GM23248 (cell line): ENCODE measurements around the gene CPNE5. TPM values are rescaled to one million over a fixed set of nuclear protein-coding genes. Genes with fewer than 3 reads are reported as not detected.

Experiments
- DNase-seq: peaks from one replicate; pipeline ENCODE4 v3.0.0-alpha.2; 2015
- H2AFZ ChIP-seq: fragments of 200-600 bp; sonication (generic); 2 replicates; pipeline ENCODE4 v1.6.1; 2016; ENCODE audit warnings: antibody characterized with exemption
- H3F3A ChIP-seq: fragments of 200-600 bp; sonication (generic); 2 replicates; pipeline ENCODE4 v1.6.1; 2016; ENCODE audit warnings: mild to moderate bottlenecking, antibody characterized with exemption, mixed run types; ENCODE audit not compliant: insufficient read depth
- H3K27ac ChIP-seq: fragments of 200-600 bp; sonication (generic); 2 replicates; pipeline ENCODE4 v1.5.1; 2016; ENCODE audit warnings: mild to moderate bottlenecking
- H3K27me3 ChIP-seq: fragments of 200-600 bp; sonication (generic); replicated peaks from 2 replicates; pipeline ENCODE4 v1.6.1; 2016; ENCODE audit warnings: mild to moderate bottlenecking; ENCODE audit not compliant: insufficient read depth
- H3K36me3 ChIP-seq: fragments of 200-600 bp; sonication (generic); 2 replicates; pipeline ENCODE4 v1.6.1; 2016; ENCODE audit warnings: low read depth, mild to moderate bottlenecking
- H3K4me1 ChIP-seq: fragments of 200-600 bp; sonication (generic); 2 replicates; pipeline ENCODE4 v1.6.1; 2016; ENCODE audit warnings: mild to moderate bottlenecking; ENCODE audit not compliant: insufficient read depth
- H3K4me2 ChIP-seq: fragments of 200-600 bp; sonication (generic); one replicate; pipeline ENCODE4 v1.6.1; 2016; ENCODE audit warnings: mild to moderate bottlenecking; ENCODE audit not compliant: unreplicated experiment
- H3K4me3 ChIP-seq: fragments of 200-600 bp; sonication (generic); 2 replicates; pipeline ENCODE4 v1.5.1; 2016; ENCODE audit warnings: mild to moderate bottlenecking
- H3K79me2 ChIP-seq: fragments of 200-600 bp; sonication (generic); 2 replicates; pipeline ENCODE4 v1.6.1; 2016; ENCODE audit warnings: mild to moderate bottlenecking; ENCODE audit not compliant: insufficient read depth
- H3K9ac ChIP-seq: fragments of 200-600 bp; sonication (generic); 2 replicates; pipeline ENCODE4 v1.6.1; 2016; ENCODE audit warnings: mild to moderate bottlenecking
- H3K9me2 ChIP-seq: fragments of 200-600 bp; sonication (generic); 2 replicates; pipeline ENCODE4 v1.6.1; 2016; ENCODE audit warnings: mixed run types, mild to moderate bottlenecking, moderate library complexity; ENCODE audit not compliant: insufficient read depth
- H3K9me3 ChIP-seq: fragments of 200-600 bp; sonication (generic); one replicate; pipeline ENCODE4 v1.6.1; 2017; ENCODE audit warnings: low read depth
- H4K20me1 ChIP-seq: fragments of 200-600 bp; sonication (generic); 2 replicates; pipeline ENCODE4 v1.6.0; 2016; ENCODE audit not compliant: insufficient read depth
- EZH2 ChIP-seq: fragments of 200-600 bp; sonication (generic); IDR thresholded peaks from 2 replicates; pipeline ENCODE4 v1.6.1; 2018; ENCODE audit warnings: antibody characterized with exemption, mild to moderate bottlenecking; ENCODE audit not compliant: insufficient read depth, poor library complexity, severe bottlenecking
- EZH2phosphoT487 ChIP-seq: fragments of 200-600 bp; sonication (generic); IDR thresholded peaks from 2 replicates; pipeline ENCODE4 v1.6.1; 2018; ENCODE audit warnings: antibody characterized with exemption, moderate library complexity, mild to moderate bottlenecking, low read depth; ENCODE audit not compliant: insufficient read depth
- WGBS, 2 experiments: methylation state at CpG; one replicate each; pipeline ENCODE4 v1.1.6; 2015 to 2017; ENCODE audit warnings: low lambda C conversion rate in 2 of 2, low coverage in 1 of 2; ENCODE audit errors: missing lambda C conversion rate in 2 of 2; 5-methylcytosine and 5-hydroxymethylcytosine counted together
- in situ Hi-C: fragments of 300-500 bp; cut with MboI; formaldehyde crosslinking; loops from 2 replicates; pipeline ENCODE4 v1.15.0; 2020
- polyA plus RNA-seq: library from polyadenylated mRNA; unstranded; fragments of >200 nt; fragmentation: Nextera tagmentation; extraction: Ambion mirVana; gene quantifications from 2 replicates; pipeline ENCODE4 v1.2.1, GENCODE V29; 2016
- total RNA-seq: library from RNA; depleted of rRNA; stranded (reverse); fragments of >200 nt; shearing (Covaris generic); gene quantifications from 2 replicates; pipeline ENCODE4 v1.2.3, GENCODE V29; 2014

Gene CPNE5
- total and polyA plus RNA-seq, 2 experiments from 2014 or later = 0.23 TPM; not detected in 1

DNA sequence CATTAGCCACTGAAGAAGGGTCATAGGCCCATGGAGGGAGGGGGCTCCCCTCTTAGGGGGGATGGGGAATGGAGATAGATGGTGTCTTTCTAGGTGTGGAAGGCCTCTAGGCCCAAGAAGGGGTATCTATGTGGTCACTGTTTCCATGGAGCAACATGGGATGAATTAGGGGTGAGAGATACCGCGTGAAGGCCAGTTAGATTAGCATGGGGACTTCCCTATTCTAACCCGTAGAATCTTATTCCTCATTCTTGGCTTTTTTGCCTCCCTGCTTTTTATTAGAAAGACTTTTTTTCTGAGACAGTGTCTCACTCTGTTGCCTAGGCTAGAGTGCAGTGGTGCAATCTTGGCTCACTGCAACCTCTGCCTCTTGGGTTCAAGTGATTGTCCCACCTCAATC, 138.4 kb downstream of the CPNE5 start:
- no peaks in the 10 kb centered on the region for H3K36me3 ChIP-seq
- H3K9ac ChIP-seq = no peak overlapping the region
- H2AFZ ChIP-seq = no peak overlapping the region
- H4K20me1 ChIP-seq = no peaks in the 10 kb centered on the region
- DNase-seq = no peak
- no peak overlapping the region for H3K4me3 ChIP-seq
- no peaks in the 10 kb centered on the region for H3K9me3 ChIP-seq
- no peak overlapping the region for H3K27ac ChIP-seq
- in situ Hi-C loops = no loop called here
- no peaks in the 10 kb centered on the region for H3K27me3 ChIP-seq
- no peaks in the 10 kb centered on the region for H3K9me2 ChIP-seq
- H3K4me2 ChIP-seq = no peak overlapping the region
- H3K4me1 ChIP-seq = peaks cover 7% of the 10 kb centered on the region; the same call in 1 of the 2 replicates
- no peaks in the 10 kb centered on the region for H3F3A ChIP-seq
- WGBS, 2 experiments = 96 to 100% methylated on average over 3 of the region's 3 CpGs
- H3K79me2 ChIP-seq = no peaks in the 10 kb centered on the region
- TF ChIP-seq EZH2 (no peak), EZH2phosphoT487 (no peak)

DNA sequence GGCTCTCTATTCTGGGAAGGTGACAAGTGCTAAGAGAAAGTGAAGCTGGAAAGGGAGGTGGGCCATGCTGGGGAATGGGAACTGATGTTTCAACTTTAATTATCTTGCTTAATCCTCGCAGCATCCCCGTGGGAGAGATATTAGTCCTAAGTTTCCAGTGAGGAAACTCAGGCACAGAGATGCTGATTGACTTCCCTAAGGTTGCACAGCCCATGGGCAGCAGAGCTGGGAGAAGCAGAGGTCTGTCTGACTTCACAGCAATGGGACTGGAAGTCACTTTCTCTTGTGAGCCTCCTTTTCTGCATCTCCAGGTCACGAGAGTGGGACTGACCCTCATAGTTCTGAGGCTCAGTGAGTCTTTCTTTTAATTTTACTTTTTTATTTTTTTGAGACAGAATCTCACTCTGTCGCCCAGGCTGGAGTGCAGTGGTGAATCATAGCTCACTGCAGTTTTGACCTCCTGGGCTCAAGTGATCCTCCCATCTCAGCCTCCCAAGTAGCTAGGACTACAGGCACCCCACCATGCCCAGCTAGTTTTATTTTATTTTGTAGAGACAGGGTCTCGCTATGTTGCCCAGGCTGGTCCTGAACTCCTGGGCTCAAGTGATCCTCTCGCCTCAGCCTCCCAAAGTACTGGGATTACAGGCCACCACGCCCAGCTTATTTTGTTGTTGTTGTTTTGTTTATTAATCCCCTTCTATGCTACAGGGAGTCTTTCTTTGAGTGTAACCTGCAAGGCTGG, 139.0 kb downstream of the CPNE5 start:
- no peaks in the 10 kb centered on the region for H3K9me3 ChIP-seq
- H3K4me2 ChIP-seq = no peak overlapping the region
- no peak overlapping the region for H3K4me3 ChIP-seq
- no peaks in the 10 kb centered on the region for H3F3A ChIP-seq
- H3K9me2 ChIP-seq = no peaks in the 10 kb centered on the region
- in situ Hi-C loops = no loop called here
- TF ChIP-seq EZH2 = no peak
- TF ChIP-seq EZH2phosphoT487 = no peak
- WGBS, 2 experiments = 80 to 82% methylated on average over 7 of the region's 7 CpGs
- peaks cover 7% of the 10 kb centered on the region; the same call in 1 of the 2 replicates for H3K4me1 ChIP-seq
- no peaks in the 10 kb centered on the region for H3K27me3 ChIP-seq
- no peak overlapping the region for H2AFZ ChIP-seq
- no peak overlapping the region for H3K9ac ChIP-seq
- no peaks in the 10 kb centered on the region for H3K36me3 ChIP-seq
- no peaks in the 10 kb centered on the region for H3K79me2 ChIP-seq
- no peak overlapping the region for H3K27ac ChIP-seq
- H4K20me1 ChIP-seq = no peaks in the 10 kb centered on the region
- DNase-seq = no peak

DNA sequence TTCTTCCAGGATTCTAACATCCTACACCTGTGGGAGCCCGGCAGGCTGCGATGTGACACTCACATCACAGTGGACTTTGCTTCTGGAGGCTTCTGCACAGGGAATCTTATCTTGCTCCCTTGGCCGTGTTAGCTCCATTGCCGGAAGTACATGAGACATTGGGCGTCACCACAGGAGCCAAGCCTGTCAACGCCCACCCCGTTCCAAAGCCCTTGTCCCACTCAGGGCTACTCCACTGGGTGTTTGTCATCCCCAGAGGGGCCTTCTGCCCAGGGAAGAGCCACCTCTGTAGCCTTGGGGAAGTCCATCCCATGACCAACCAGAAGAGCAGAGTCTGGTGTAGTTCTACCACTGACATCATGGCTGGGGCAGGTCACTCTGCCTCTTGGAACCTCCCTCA, 139.9 kb downstream of the CPNE5 start:
- Histone ChIP-seq H3K4me3 (no peak overlapping the region), H2AFZ (no peak overlapping the region), H3K9ac (no peak overlapping the region), H3K79me2 (no peaks in the 10 kb centered on the region), H3K4me1 (peaks cover 7% of the 10 kb centered on the region; the same call in 1 of the 2 replicates), H3K9me3 (no peaks in the 10 kb centered on the region), H3F3A (no peaks in the 10 kb centered on the region), H3K4me2 (no peak overlapping the region), H3K27ac (no peak overlapping the region), H4K20me1 (no peaks in the 10 kb centered on the region), H3K27me3 (no peaks in the 10 kb centered on the region), H3K9me2 (no peaks in the 10 kb centered on the region), H3K36me3 (no peaks in the 10 kb centered on the region)
- no peak for TF ChIP-seq EZH2phosphoT487
- no peak for TF ChIP-seq EZH2
- WGBS, 2 experiments = 59 to 60% methylated on average over 7 of the region's 7 CpGs
- in situ Hi-C loops = no loop called here
- no peak for DNase-seq

DNA sequence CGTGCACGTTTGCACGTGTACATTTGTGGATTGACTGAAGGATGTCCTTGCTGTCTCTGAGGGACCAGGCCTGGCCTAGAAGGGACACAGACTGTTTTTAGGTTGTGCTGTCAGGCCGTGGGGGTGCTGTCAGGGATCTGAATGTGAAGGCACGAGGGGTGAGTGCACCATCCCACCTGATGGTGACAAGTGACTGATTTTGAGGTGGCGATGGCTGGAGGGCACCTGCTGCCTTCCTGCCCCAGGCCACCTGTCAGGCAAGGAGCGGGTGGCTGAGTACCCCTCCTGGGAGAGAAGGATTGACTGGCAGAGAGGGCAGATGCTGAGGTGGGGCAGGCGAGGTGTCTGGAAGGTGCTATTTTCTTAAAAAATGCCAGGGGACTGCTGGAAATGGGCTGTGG, 140.4 kb downstream of the CPNE5 start:
- Histone ChIP-seq H3K27ac (no peak overlapping the region), H3K4me3 (no peak overlapping the region), H3K4me1 (peaks cover 7% of the 10 kb centered on the region; the same call in 1 of the 2 replicates), H3K36me3 (no peaks in the 10 kb centered on the region), H3K9me2 (no peaks in the 10 kb centered on the region), H3K9me3 (no peaks in the 10 kb centered on the region), H3F3A (no peaks in the 10 kb centered on the region), H3K79me2 (no peaks in the 10 kb centered on the region), H3K27me3 (no peaks in the 10 kb centered on the region), H3K9ac (no peak overlapping the region), H4K20me1 (no peaks in the 10 kb centered on the region), H3K4me2 (no peak overlapping the region), H2AFZ (no peak overlapping the region)
- no peak for DNase-seq
- WGBS, 2 experiments = 73 to 75% methylated on average over 8 of the region's 8 CpGs
- TF ChIP-seq EZH2phosphoT487 = no peak
- no peak for TF ChIP-seq EZH2
- in situ Hi-C loops = no loop called here
